HCT116 (cell line): ENCODE measurements around the gene NR1H4. TPM values are rescaled to one million over a fixed set of nuclear protein-coding genes. Genes with fewer than 3 reads are reported as not detected.

ENCODE experiments used
- ATAC-seq: fragments of 200-7000 bp; cut with Tn5 transposase; 2 replicates; pipeline ENCODE4 v1.9.1; 2020; ENCODE audit warnings: mild to moderate bottlenecking, moderate library complexity
- BruUV-seq: library from RNA; stranded (reverse); fragments of 400-500 nt; replicated peaks from 2 replicates; lab custom pipeline; 2021; lab: Mats Ljungman, UMichigan
- CTCF ChIA-PET: fragments of 300-600 bp; sonication (Branson Sonifier 250); formaldehyde crosslinking; loops from one replicate; lab custom pipeline; 2021; ENCODE audit warnings: antibody characterized with exemption; lab: Charles Lee
- POLR2A ChIA-PET: fragments of 300-600, 350-600 bp; sonication (Branson Sonifier 250); formaldehyde crosslinking; loops from one replicate; lab custom pipeline; 2021; ENCODE audit warnings: antibody characterized with exemption; lab: Charles Lee
- RAD21 ChIA-PET, 2 experiments: fragments of 300-600 bp; sonication (Branson Sonifier 250); formaldehyde crosslinking; loops; one replicate each; lab custom pipeline; 2023; ENCODE audit warnings: low total read pairs in 2 of 2; ENCODE audit not compliant: uncharacterized antibody in 2 of 2, unreplicated experiment in 2 of 2, low non-redundant PET in 1 of 2; lab: Charles Lee
- DNase-seq: peaks from one replicate; pipeline ENCODE4 v3.0.0-alpha.2; 2010; ENCODE audit warnings: low read depth, low spot score
- H2AFZ ChIP-seq: fragments of 200-600 bp; shearing (Covaris generic), sonication (generic); 2 replicates; pipeline ENCODE4 v1.6.1; 2017; ENCODE audit warnings: low read depth, mixed run types, mixed read lengths, antibody characterized with exemption, low read length; ENCODE audit not compliant: poor library complexity, severe bottlenecking
- H3K27ac ChIP-seq: 2 replicates; pipeline ENCODE4 v1.5.1; 2012; ENCODE audit warnings: low read depth, low read length
- H3K27me3 ChIP-seq: fragments of 200-600 bp; sonication (generic); 2 replicates; pipeline ENCODE4 v1.6.1; 2016; ENCODE audit warnings: mixed run types, low read length, mixed read lengths; ENCODE audit not compliant: insufficient read depth
- H3K36me3 ChIP-seq, 2 experiments: fragments of 200-500 bp in 1 of 2; fragments of 200-600 bp in 1 of 2; sonication (Bioruptor generic) in 1 of 2; sonication (generic) in 1 of 2; 2 replicates each; pipeline versions ENCODE4 v1.5.1 to v1.6.1; 2014 to 2016; ENCODE audit warnings: low read length in 2 of 2, inconsistent platforms in 1 of 2, mixed read lengths in 1 of 2, mixed run types in 1 of 2; ENCODE audit not compliant: insufficient read depth in 2 of 2, control insufficient read depth in 1 of 2
- H3K4me1 ChIP-seq, 2 experiments: fragments of 200-600 bp in 1 of 2; sonication (generic) in 1 of 2; 2 replicates each; pipeline versions ENCODE4 v1.5.1 to v1.6.1; 2012 to 2017; ENCODE audit warnings: low read length in 2 of 2, inconsistent platforms in 1 of 2, mild to moderate bottlenecking in 1 of 2, mixed read lengths in 1 of 2, mixed run types in 1 of 2, moderate library complexity in 1 of 2; ENCODE audit not compliant: insufficient read depth in 2 of 2, control insufficient read depth in 1 of 2
- H3K4me2 ChIP-seq: fragments of 200-600 bp; sonication (generic); 2 replicates; pipeline ENCODE4 v1.6.1; 2017; ENCODE audit warnings: mixed run types, low read length, mixed read lengths
- H3K4me3 ChIP-seq, 2 experiments: fragments of 200-600 bp in 1 of 2; sonication (generic) in 1 of 2; replicated peaks in 1 of 2; 2 replicates each; pipeline ENCODE4 v1.5.1; 2011 to 2016; ENCODE audit warnings: low read length in 2 of 2, control low read depth in 1 of 2, low read depth in 1 of 2, mild to moderate bottlenecking in 1 of 2, mixed read lengths in 1 of 2, mixed run types in 1 of 2
- H3K79me2 ChIP-seq: fragments of 200-600 bp; sonication (generic); 2 replicates; pipeline ENCODE4 v1.6.1; 2017; ENCODE audit warnings: mild to moderate bottlenecking, mixed run types, low read length, moderate library complexity, mixed read lengths; ENCODE audit not compliant: insufficient read depth
- H3K9ac ChIP-seq: fragments of 200-600 bp; sonication (generic); 2 replicates; pipeline ENCODE4 v1.6.1; 2016; ENCODE audit warnings: low read length, mixed read lengths
- H3K9me2 ChIP-seq: fragments of 200-600 bp; sonication (generic), shearing (Covaris generic); 2 replicates; pipeline ENCODE4 v1.6.1; 2017; ENCODE audit warnings: mixed run types, mild to moderate bottlenecking, moderate library complexity; ENCODE audit not compliant: insufficient read depth
- H3K9me3 ChIP-seq, 2 experiments: fragments of 200-500 bp in 1 of 2; fragments of 200-600 bp in 1 of 2; sonication (Bioruptor generic) in 1 of 2; sonication (generic) in 1 of 2; 2 replicates each; pipeline ENCODE4 v1.6.1; 2014 to 2017; ENCODE audit warnings: low read length in 2 of 2, mixed read lengths in 2 of 2, inconsistent platforms in 1 of 2, low read depth in 1 of 2, mild to moderate bottlenecking in 1 of 2, mixed run types in 1 of 2, moderate library complexity in 1 of 2; ENCODE audit not compliant: control insufficient read depth in 1 of 2, insufficient read depth in 1 of 2
- H4K20me1 ChIP-seq: fragments of 200-600 bp; sonication (generic), shearing (Covaris generic); 2 replicates; pipeline ENCODE4 v1.6.1; 2017; ENCODE audit warnings: mixed run types, mild to moderate bottlenecking, moderate library complexity; ENCODE audit not compliant: insufficient read depth
- CBX3 ChIP-seq: IDR thresholded peaks from 2 replicates; pipeline ENCODE4 v1.6.1; 2012; ENCODE audit warnings: low read depth
- CEBPB ChIP-seq: IDR thresholded peaks from 2 replicates; pipeline ENCODE4 v1.6.1; 2012; ENCODE audit warnings: low read depth
- ELF1 ChIP-seq: IDR thresholded peaks from 2 replicates; pipeline ENCODE4 v1.6.1; 2012; ENCODE audit warnings: low read depth, borderline replicate concordance
- EZH2 ChIP-seq: fragments of 200-600 bp; sonication (generic); IDR thresholded peaks from 2 replicates; pipeline ENCODE4 v1.6.1; 2017; ENCODE audit warnings: antibody characterized with exemption, mixed run types
- EZH2phosphoT487 ChIP-seq: fragments of 200-600 bp; IDR thresholded peaks from 2 replicates; pipeline ENCODE4 v1.6.1; 2018; ENCODE audit warnings: antibody characterized with exemption, borderline replicate concordance
- FOSL1 ChIP-seq: IDR thresholded peaks from 2 replicates; pipeline ENCODE4 v1.6.1; 2012; ENCODE audit warnings: low read depth
- JUND ChIP-seq: IDR thresholded peaks from 2 replicates; pipeline ENCODE4 v1.6.1; 2012
- POLR2A ChIP-seq: IDR thresholded peaks from 2 replicates; pipeline ENCODE4 v1.7.0; 2011; ENCODE audit warnings: borderline replicate concordance; ENCODE audit not compliant: insufficient read depth, insufficient read length; ENCODE audit errors: extremely low read depth
- POLR2AphosphoS5 ChIP-seq: IDR thresholded peaks from 2 replicates; pipeline ENCODE4 v1.6.1; 2011; ENCODE audit warnings: mild to moderate bottlenecking, low read depth, low read length, moderate library complexity
- RAD21 ChIP-seq: IDR thresholded peaks from 2 replicates; pipeline ENCODE4 v1.6.1; 2012; ENCODE audit warnings: low read depth, mild to moderate bottlenecking
- SIN3A ChIP-seq: IDR thresholded peaks from 2 replicates; pipeline ENCODE4 v1.6.1; 2012; ENCODE audit warnings: low read depth
- SRF ChIP-seq: IDR thresholded peaks from 2 replicates; pipeline ENCODE4 v1.6.1; 2012; ENCODE audit warnings: low read depth
- TCF7L2 ChIP-seq: IDR thresholded peaks from 2 replicates; pipeline ENCODE4 v1.7.0; 2011; ENCODE audit warnings: borderline replicate concordance, inconsistent platforms; ENCODE audit not compliant: insufficient read depth, insufficient read length; ENCODE audit errors: extremely low read depth
- ZFX ChIP-seq: fragments of 450-650 bp; IDR thresholded peaks from 2 replicates; pipeline ENCODE4 v1.6.1; 2017
- ZNF274 ChIP-seq: fragments of 200-500 bp; sonication (Bioruptor generic); IDR thresholded peaks from 2 replicates; pipeline ENCODE4 v1.6.1; 2014; ENCODE audit warnings: mild to moderate bottlenecking, low read depth, low read length, inconsistent platforms
- intact Hi-C: fragments of 100-400 bp; cut with micrococcal nuclease; formaldehyde crosslinking; loops from 2 replicates; pipeline ENCODE4 v1.10.0; 2022
- total RNA-seq: library from RNA; stranded (reverse); gene quantifications from one replicate; pipeline ENCODE4 v1.2.1, GENCODE V29; 2021; ENCODE audit not compliant: unreplicated experiment
- TF ChIP-seq, protein P1 (sequence below): IDR thresholded peaks from 2 replicates; pipeline ENCODE4 v1.6.1; 2012
- TF ChIP-seq, protein P2 (sequence below): IDR thresholded peaks from 2 replicates; pipeline ENCODE4 v1.6.1; 2012
- TF ChIP-seq, protein P3 (sequence below), 3 experiments: fragments of 200-600 bp in 1 of 3; sonication (generic) in 1 of 3; IDR thresholded peaks in 2 of 3; conservative IDR thresholded peaks in 1 of 3; 2 replicates each; pipeline ENCODE4 v1.5.1; 2012 to 2017; ENCODE audit warnings: low read depth in 2 of 3, low read length in 2 of 3, antibody characterized with exemption in 1 of 3, borderline replicate concordance in 1 of 3, control low read depth in 1 of 3, mild to moderate bottlenecking in 1 of 3, mixed read lengths in 1 of 3, mixed run types in 1 of 3, moderate library complexity in 1 of 3; ENCODE audit not compliant: insufficient read depth in 1 of 3
- TF ChIP-seq, protein P4 (sequence below): IDR thresholded peaks from 2 replicates; pipeline ENCODE4 v1.6.1; 2011; ENCODE audit warnings: mild to moderate bottlenecking, low read length, moderate library complexity; ENCODE audit not compliant: insufficient replicate concordance; ENCODE audit errors: extremely low read depth

The NR1H4 gene
- total RNA-seq, 1 experiment from 2014 or later: not detected

DNA sequence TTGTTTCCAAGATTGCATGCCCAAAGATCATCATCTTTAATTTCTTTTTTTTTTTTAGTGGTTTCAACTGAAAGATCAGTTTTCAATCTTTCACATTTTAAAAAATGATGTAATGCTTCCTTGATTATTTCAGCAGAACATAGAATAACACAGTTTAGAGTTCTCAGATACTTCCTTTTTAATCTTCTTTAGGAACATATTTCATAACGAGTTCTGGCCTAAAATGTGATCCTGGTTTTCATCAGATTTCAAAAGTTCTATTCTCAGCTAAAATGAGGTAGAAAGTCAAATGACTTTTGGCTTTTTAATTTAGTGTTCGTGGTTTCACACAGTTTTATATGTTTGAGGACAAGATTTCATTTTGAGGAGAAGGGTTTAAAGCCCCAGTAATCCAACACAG lies 40.0 kb upstream of the NR1H4 start:
- H3K9ac ChIP-seq: no peak overlapping the region
- CTCF ChIA-PET: no interaction called here

DNA sequence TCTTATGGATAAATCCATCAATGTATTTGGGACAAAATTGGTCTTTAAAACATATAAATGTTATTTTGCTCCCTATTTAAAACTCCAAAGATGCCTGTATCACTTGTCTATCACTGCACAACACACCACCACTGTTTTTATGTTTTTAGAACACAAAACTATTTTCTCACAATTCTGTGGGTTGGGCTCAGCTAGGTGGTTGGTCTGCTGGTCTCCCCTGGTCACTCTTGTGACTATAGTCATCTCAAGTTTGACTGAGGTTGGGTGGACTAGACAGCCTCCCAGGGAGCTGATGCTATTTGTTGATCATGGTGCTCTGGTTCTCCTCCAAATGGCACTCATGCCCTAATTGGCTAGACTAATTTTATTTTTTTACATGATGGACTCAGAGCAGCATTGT lies 39.5 kb upstream of the NR1H4 start:
- Histone ChIP-seq H3K9me3 (no peaks in the 10 kb centered on the region), H3K9ac (no peak overlapping the region), H4K20me1 (no peaks in the 10 kb centered on the region), H3K4me3 (no peak overlapping the region), H3K9me2 (no peaks in the 10 kb centered on the region), H3K27ac (no peak overlapping the region), H2AFZ (no peak overlapping the region), H3K36me3 (no peaks in the 10 kb centered on the region), H3K4me2 (no peak overlapping the region), H3K79me2 (no peaks in the 10 kb centered on the region), H3K27me3 (no peaks in the 10 kb centered on the region), H3K4me1 (no peaks in the 10 kb centered on the region)
- no TSS peak for BruUV-seq
- CTCF ChIA-PET: no interaction called here
- intact Hi-C loops: no loop called here
- ATAC-seq: no peak
- POLR2A ChIA-PET: no interaction called here
- RAD21 ChIA-PET: no interaction called here
- no peak for DNase-seq
- no peak for TF ChIP-seq SRF
- TF ChIP-seq POLR2AphosphoS5: no peak
- TF ChIP-seq, protein P1, sequence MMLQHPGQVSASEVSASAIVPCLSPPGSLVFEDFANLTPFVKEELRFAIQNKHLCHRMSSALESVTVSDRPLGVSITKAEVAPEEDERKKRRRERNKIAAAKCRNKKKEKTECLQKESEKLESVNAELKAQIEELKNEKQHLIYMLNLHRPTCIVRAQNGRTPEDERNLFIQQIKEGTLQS: no peak
- TF ChIP-seq, protein P2, sequence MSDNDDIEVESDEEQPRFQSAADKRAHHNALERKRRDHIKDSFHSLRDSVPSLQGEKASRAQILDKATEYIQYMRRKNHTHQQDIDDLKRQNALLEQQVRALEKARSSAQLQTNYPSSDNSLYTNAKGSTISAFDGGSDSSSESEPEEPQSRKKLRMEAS: no peak
- no peak for TF ChIP-seq ELF1
- no peak for TF ChIP-seq SIN3A
- TF ChIP-seq, protein P3, sequence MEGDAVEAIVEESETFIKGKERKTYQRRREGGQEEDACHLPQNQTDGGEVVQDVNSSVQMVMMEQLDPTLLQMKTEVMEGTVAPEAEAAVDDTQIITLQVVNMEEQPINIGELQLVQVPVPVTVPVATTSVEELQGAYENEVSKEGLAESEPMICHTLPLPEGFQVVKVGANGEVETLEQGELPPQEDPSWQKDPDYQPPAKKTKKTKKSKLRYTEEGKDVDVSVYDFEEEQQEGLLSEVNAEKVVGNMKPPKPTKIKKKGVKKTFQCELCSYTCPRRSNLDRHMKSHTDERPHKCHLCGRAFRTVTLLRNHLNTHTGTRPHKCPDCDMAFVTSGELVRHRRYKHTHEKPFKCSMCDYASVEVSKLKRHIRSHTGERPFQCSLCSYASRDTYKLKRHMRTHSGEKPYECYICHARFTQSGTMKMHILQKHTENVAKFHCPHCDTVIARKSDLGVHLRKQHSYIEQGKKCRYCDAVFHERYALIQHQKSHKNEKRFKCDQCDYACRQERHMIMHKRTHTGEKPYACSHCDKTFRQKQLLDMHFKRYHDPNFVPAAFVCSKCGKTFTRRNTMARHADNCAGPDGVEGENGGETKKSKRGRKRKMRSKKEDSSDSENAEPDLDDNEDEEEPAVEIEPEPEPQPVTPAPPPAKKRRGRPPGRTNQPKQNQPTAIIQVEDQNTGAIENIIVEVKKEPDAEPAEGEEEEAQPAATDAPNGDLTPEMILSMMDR (IDR thresholded peaks at IDR 0.05 in 2 of 3, conservative IDR thresholded peaks at IDR 0.05 in 1 of 3; ENCODE audit: borderline replicate concordance in 1 of 3, insufficient read depth in 1 of 3, low read depth in 2 of 3, low read length in 2 of 3): no peak
- no peak for TF ChIP-seq RAD21
- TF ChIP-seq CEBPB: no peak
- no peak for TF ChIP-seq JUND
- TF ChIP-seq TCF7L2: no peak
- no peak for TF ChIP-seq EZH2phosphoT487

More for the DNA sequence above, 40.0 kb upstream of the NR1H4 start:
- no peaks in the 10 kb centered on the region for H3K27me3 ChIP-seq
- H3K4me2 ChIP-seq: no peak overlapping the region
- TF ChIP-seq SIN3A: no peak
- TF ChIP-seq EZH2: no peak
- TF ChIP-seq ZNF274: no peak
- no peak for TF ChIP-seq POLR2A
- no peak for TF ChIP-seq CBX3
- no peak for TF ChIP-seq TCF7L2
- TF ChIP-seq FOSL1: no peak
- TF ChIP-seq ZFX: no peak
- no peak for TF ChIP-seq ELF1
- TF ChIP-seq, protein P4, sequence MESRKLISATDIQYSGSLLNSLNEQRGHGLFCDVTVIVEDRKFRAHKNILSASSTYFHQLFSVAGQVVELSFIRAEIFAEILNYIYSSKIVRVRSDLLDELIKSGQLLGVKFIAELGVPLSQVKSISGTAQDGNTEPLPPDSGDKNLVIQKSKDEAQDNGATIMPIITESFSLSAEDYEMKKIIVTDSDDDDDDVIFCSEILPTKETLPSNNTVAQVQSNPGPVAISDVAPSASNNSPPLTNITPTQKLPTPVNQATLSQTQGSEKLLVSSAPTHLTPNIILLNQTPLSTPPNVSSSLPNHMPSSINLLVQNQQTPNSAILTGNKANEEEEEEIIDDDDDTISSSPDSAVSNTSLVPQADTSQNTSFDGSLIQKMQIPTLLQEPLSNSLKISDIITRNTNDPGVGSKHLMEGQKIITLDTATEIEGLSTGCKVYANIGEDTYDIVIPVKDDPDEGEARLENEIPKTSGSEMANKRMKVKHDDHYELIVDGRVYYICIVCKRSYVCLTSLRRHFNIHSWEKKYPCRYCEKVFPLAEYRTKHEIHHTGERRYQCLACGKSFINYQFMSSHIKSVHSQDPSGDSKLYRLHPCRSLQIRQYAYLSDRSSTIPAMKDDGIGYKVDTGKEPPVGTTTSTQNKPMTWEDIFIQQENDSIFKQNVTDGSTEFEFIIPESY: no peak
- ATAC-seq (no peak), DNase-seq (no peak)
- no peak overlapping the region for H3K27ac ChIP-seq
- no peaks in the 10 kb centered on the region for H3K9me2 ChIP-seq
- no peaks in the 10 kb centered on the region for H3K9me3 ChIP-seq
- POLR2A ChIA-PET: no interaction called here
- no peaks in the 10 kb centered on the region for H3K36me3 ChIP-seq
- no TSS peak for BruUV-seq
- no peaks in the 10 kb centered on the region for H3K79me2 ChIP-seq
- RAD21 ChIA-PET: no interaction called here
- no peak overlapping the region for H3K4me3 ChIP-seq
- intact Hi-C loops: no loop called here
- H3K4me1 ChIP-seq: no peaks in the 10 kb centered on the region
- H2AFZ ChIP-seq: no peak overlapping the region
- H4K20me1 ChIP-seq: no peaks in the 10 kb centered on the region
